CD1c-positive myeloid dendritic cell (primary cell): ENCODE results near the gene SRBD1.

Experiments
- DNase-seq: peaks from one replicate; pipeline ENCODE4 v3.0.0-alpha.2; 2016; ENCODE audit errors: extremely low spot score

Gene SRBD1, protein sequence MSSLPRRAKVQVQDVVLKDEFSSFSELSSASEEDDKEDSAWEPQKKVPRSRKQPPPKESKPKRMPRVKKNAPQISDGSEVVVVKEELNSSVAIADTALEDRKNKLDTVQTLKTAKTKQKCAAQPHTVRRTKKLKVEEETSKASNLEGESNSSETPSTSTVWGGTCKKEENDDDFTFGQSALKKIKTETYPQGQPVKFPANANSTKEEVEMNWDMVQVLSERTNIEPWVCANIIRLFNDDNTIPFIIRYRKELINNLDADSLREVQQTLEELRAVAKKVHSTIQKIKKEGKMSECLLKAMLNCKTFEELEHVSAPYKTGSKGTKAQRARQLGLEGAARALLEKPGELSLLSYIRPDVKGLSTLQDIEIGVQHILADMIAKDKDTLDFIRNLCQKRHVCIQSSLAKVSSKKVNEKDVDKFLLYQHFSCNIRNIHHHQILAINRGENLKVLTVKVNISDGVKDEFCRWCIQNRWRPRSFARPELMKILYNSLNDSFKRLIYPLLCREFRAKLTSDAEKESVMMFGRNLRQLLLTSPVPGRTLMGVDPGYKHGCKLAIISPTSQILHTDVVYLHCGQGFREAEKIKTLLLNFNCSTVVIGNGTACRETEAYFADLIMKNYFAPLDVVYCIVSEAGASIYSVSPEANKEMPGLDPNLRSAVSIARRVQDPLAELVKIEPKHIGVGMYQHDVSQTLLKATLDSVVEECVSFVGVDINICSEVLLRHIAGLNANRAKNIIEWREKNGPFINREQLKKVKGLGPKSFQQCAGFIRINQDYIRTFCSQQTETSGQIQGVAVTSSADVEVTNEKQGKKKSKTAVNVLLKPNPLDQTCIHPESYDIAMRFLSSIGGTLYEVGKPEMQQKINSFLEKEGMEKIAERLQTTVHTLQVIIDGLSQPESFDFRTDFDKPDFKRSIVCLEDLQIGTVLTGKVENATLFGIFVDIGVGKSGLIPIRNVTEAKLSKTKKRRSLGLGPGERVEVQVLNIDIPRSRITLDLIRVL

DNA sequence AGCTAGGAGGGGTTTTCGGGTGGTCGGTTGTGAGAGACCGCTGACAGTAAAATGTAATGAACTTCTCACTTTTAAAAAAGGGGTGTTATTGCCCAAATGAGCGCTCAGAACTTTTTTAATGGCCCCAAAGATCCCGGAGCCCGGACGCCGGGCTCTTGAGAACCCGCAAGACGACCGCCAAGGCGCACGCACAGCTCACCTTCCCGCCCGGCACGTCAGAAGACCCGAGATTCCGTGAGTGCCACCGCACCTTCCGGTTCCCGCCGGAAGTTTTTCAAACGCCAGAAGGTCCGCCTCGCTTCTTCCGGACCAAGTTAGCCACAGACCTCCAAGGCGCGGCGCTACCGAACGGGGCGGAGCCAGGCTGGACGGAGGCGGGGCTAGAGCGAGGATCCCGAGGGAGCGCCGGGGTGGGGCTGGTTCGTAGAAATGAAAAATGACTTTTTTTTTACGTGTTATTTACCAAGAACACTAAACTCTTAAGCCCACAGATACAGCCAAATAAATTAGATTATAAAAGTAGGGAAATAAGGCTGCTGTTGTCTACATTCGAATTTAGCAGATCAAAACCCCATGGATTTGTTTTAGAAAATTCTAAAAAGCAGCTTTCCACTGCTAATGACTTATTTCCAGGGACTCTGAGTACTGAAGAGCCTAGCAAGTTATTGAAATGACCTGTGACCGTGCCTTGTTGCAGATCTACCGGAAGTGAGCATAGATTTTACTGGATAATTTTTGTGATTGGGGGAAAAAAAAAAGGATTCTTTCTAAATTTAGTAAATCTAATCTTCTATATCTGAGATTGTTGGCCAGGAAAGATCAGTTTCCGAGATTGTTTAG is at the start of gene SRBD1:
Gene SRBD1, minus strand, starts transcription at position 248 of the 840 bp plus-strand sequence. CDS start 5,826 bp downstream, outside the sequence.
- peak; percentile 95 for DNase-seq

DNA sequence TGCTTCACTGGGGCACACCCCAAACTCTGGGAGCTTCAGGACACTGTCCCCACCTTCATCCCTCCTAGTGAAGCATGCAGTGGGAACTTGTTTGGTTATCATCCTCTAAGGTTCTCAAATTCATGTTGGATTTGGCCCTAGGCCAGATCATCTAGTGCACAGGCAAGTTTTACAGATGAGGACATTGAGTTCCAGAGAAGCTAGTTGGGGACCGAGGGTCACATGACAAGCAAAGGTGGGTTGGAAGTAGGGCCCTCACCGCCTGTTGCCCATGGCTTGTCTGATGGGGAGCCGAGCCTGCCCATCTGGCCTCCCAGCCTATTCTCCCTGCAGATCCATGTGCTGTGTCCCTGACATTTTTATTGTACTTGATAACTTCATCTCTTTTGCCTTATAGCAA is 43.2 kb upstream of the SRBD1 start:
- DNase-seq, result no peak

DNA sequence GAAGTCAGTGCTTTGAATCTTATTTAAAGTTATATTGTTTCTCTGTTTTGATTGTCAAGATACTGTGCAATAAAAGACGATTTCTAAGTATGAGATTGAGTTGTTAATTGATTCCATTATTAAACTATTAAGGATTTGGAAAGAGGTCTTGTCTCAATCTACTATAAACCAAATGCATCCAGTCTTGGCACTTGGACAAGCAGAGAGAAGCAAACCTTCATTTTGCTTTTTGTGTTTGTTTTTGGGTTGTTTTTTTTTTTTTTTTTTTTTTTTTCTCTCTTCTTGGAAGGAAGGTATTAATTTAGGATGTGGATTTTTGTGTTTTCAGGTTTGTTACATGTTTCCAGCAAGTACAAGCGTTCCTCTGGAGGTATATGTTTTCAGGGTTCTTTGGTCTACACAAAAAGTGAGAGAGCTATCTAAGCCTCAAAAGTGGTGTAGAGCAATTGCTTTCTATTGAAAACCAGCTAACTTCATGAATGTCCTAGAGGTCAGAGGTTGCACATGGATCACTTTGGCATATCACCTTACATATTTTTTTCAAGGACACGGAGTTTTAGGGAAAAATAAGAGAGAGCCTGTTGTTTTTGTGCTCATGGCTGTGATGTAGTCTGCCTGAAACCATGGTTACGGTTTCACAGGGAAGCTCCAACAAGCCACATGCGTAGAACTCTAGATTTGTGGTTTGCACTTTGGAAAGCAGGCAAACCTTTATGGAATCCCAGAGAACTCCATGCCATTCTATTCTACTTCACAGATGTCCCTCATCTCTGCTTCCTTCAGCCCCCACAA is 42.3 kb upstream of the SRBD1 start:
- peak; percentile 26 for DNase-seq

DNA sequence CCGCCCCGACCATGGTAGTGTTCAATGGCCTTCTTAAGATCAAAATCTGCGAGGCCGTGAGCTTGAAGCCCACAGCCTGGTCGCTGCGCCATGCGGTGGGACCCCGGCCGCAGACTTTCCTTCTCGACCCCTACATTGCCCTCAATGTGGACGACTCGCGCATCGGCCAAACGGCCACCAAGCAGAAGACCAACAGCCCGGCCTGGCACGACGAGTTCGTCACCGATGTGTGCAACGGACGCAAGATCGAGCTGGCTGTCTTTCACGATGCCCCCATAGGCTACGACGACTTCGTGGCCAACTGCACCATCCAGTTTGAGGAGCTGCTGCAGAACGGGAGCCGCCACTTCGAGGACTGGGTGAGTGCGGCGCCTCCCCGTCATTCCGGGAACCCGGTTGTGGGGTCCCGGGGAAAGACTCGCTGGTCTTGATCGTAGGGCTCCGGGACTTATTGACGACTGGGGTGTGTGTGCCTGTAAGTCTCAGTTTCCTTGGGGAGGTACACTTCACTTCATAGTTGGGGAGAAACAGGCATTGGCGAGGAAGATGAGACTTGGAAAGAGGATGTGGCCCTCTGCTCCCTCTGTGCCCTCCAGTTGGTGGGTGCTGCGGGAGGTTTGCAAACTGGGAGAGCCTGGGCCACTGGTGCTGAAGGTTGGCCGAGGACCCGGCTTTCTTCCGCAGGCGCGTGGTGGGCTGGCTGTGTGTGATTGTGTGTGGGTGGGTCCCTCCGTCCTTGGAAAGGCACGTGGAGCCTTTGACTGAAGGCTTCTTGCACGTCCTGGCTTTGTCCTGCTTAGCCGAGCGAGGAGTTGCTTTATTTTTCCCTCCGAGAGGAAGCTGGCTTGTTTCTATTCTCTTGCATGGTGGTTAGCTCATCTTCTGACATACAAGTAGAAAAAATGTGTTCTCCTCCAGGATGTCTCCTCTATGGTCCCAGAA is 41.3 kb upstream of the SRBD1 start:
- peak; percentile 70 for DNase-seq

DNA sequence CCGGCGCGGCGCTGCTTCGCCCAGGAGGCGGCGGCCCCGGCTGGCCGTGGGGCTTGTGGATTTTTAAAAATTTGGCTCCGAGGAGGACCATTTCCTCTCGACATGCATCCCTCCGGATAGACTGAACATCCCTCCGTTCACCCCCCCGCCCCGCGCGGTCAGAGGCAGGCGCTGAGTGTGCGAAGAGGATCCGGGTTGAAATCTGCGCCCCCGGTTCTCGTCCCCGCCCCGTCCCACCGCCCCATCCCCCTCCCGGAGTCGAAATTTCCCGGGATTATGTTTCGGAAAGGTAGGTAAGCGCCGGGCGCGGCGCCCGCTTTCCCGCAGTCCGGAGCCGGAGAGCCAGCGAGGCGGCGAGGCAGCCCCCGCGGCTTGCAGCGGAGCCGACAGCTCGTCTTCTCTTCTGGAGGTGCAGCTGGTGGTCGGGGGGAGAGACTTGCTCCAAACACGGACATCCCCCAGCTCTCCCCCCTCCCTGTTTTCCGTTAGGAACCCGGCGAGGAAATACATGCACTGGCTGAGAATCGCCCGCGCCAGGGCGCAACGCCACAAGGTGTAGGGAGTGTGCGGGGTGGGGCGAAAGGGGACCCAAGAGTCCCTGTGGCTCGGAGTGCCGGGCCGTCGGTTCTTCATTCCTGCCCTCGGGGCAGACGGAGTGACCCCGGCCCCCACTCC is 40.5 kb upstream of the SRBD1 start, which contains the start of gene PRKCE:
Gene PRKCE, plus strand, starts transcription at position 261 of the 675 bp plus-strand sequence.
- DNase-seq, result peak; percentile 15

DNA sequence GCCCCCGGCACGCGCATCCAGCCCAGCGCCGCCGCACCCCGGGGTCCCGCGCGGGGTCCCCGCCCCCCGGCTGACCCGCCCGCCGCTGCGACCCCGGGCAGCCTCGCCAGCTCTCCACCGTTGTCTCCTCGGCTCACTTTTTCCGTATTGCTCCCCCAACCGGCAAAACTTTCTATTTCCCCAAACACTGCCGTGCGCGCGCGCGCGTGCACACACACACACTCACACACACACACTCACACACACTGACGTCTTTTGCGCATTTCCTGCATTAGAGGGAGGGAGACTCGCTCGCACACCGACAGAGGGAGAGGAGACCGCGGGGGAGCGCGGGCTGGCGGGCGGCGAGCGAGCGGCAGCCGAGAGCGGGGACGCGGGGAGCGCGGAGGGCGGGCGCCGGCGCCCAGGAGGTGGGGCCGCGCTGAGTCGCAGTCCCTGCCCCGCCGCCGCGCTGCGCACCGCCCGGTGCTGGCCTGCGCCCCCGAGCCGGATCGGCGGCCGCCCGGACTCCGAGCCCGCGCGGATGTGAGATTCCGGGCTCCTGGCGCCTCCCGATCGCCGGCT is 39.9 kb upstream of the SRBD1 start:
- DNase-seq, result peak; percentile 96

DNA sequence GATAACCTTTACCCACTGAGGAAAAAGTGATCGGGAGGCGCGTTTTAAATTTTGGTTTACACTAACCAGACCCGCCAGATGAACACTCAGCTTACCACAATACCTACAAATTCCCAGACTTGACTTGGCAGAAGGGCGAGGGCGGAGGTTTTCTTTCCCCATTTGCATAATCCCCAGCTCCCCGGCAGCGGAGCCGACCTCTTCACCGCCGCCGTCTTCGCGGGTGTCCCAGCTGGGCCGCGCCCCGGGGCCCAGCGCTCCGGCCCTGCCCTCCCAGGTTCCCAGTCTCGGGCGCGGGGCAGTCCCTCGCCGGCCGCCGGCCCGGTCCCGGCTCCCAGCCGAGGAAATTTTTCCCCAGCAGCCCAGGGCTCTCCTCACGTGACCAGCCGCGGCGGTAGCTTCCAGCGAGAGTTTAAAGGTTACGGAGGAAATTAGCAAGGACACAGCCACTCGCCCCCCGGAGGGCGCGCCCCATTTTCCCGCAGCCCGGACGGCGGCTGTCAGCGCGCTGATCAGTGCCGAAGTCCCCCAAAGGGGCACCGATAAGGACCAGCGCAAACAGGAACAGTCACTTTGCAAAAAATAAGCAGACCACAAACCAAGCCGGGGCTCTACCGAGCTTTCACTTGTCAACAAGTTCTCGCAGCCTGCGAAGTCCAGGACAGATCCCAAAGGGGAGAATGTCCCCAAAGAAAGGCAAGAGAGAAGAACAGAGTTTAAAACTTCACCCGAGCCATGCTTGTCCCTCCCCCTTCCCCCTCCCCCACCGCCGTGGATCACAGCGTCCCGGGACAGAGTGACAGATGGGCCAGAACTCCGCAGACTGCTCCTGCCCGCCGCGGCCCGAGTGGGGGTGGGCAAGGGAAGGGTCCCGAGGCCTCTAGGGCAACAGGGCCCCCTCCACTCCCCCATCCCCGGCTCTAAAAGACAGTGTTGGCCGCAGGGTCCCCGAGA is 39.1 kb upstream of the SRBD1 start:
- DNase-seq, result peak; percentile 48

DNA sequence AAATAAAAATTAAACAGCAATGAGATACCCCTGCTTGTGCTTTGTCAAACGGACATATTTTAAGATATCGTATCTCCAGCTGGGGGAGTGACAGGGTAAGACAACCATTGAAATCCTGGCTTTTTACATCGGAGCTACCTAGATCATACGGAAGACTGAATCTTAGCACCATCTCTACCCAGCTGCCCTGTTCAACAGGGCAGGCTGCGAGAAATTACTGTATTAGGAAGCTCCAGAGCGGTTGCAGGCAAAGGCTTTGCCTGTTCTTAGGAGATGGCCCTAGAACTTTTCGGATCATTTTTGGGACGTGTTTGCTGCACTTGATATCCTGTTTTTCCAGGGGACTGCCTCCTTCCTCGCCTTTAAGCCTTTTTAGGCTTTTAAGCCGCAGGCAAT is 38.4 kb upstream of the SRBD1 start:
- peak; percentile 4 for DNase-seq

DNA sequence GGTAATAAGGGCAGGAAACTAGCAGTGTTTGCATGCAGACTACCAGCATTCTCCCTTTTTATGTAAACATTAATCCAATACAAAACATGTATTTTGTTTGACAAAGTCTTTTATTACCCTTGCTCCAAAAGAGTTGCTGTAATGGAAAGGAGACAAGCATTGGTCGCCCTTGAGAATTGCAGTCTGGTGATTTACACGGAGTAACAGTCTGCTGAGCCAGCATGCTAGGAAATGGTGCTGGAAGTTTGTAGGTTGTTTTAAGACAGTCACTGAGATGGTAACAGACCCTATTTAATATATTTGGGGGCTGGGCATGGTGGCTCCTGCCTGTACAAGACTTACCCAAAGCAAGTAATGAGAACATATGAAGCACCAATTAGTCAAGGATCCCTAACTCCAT is 37.6 kb upstream of the SRBD1 start:
- no peak for DNase-seq

DNA sequence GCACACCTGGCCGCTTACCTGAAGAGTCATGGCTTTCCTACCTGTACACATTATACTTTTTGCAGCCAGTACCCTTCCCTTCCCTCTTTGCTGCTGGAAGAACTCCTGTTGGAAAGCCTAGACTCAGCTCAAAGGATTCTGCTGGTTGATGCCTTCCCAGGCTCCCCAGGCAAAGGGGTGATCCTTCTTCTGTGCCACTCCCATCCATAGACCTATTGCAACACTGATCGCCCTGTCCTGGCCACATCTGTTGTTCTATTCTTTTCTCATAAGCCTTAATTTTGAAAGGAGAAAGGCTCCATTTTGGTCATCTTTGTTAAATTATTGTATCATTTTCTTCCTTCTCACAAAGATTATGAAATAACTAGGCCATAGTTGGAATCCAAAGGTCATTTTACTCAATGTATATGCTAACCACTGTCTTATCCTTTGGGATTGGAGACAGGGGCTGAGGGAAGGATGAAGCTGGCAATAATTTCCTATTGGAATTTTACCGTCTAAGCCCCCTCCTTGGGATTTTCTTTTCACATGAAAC is 37.0 kb upstream of the SRBD1 start:
- DNase-seq, result no peak

DNA sequence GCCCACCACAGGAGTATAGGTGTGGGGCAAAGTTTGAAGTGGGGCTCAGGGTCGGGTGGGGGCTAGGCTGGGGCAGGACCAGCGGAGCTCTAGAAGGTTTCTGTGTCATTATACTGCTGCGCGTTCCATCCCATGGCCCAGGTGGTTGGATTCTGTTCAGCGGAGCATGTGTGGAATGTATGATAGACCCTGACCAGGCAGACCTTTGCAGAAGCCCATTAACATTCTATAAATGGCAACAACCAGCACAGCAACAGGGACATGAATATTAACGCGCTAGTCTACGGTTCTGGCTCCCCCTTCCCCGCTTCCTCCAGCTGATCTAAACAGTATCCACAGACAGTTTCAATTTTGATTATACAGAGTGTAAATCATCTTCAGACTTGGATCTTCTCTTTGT is 36.3 kb upstream of the SRBD1 start:
- no peak for DNase-seq

DNA sequence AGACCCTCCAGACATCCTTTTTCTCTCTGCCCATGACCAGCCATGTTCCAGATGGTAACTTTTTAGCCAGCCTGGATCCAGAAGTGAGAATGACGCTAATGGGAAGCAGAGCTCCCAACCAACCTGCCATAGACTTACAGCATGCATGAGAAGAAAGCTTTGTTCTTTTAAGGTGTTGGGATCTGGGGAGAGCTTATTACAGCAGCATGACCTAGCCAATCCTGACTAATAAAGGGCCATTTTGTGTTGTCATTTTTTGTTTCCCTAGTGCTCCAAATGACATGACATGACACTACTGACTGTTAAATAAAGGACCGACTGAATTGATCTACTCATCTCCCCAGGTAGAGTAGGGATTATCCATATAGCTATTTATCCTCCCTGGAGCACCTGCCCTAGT is 35.2 kb upstream of the SRBD1 start:
- no peak for DNase-seq

DNA sequence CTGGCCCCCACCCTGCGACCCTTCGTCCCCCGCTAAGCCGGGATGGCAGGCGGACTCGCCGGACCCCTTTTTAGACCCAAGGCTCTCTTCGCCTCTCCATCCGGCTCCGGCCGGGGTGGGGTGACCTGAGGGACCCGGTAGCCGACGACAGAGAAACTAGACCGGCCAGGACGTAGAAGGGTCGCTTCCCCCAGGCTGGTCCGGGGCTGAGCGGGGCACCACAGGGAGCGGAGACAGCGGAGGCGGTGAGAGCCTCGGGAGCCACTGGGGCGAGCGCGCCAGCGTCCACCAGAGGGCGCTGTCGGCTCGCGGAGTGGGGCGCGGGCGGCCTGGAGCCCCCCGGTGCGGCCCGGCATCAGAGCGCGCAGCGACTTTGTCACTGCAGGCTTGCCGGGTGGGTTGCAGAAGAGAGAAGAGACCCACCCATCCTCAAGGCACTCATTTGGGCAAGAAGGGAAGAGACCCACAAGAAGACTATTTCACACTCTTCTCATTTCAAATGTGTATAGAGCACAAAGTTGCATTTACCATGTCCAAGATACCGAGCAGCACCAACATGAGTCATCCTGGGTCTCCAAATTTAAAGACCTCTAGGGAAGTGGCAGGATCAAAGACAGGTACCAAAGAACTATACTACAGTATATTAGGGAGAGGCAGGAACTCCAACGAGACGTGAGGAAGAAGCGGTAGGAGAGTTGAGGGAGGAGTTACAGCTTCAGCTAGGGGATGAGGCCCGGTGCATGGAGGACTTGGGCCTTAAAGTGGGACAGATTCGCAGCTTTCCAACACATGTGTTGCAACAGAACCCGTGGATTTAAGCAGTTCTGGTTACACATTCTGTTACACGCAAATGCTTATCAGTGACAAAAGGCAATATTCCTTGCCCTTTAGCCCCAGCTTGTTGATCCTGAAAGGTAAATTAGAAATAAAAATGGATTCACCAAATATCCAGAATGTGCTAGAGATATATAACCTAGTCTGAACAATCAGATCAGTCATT is 32.8 kb upstream of the SRBD1 start:
- peak; percentile 90 for DNase-seq

DNA sequence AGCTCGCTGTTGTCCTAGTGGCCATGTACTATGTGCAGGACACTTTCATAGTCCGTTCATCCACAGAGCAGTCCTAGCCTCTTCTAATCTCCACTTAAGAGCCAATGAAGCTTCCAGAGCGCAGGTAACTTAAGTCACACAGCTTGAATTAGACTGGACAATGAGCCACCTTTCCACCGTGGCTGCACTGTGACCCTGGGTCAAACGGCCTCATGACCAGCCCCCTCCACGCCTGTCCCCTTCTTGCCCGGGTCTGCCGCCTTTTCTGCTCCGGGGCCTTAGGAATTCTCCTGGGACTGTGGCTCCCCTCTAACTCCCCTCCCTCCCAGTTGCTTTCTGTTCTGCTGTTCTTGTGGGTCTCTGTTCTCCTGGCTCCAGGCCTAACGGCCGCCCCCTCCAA is 32.0 kb upstream of the SRBD1 start:
- DNase-seq, result no peak

DNA sequence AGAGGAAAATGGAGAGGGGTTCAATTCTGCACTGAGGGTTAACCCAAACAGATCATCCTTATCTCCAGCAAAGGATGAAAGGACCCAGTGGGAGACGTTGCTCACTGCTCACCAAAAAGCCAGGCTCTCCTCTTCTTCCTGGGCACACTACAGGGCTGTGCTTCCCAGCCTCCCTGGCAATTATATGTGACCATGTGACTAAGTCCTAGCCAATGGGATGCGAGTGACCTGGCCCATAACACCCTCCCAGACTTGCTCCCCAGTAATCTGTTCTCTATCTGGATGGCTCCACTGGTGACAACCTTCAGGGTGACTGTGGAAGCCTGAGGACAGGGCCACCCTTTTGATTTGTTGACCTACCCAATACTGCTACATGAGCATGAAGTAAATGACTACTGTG is 29.5 kb upstream of the SRBD1 start:
- DNase-seq, result peak; percentile 4

DNA sequence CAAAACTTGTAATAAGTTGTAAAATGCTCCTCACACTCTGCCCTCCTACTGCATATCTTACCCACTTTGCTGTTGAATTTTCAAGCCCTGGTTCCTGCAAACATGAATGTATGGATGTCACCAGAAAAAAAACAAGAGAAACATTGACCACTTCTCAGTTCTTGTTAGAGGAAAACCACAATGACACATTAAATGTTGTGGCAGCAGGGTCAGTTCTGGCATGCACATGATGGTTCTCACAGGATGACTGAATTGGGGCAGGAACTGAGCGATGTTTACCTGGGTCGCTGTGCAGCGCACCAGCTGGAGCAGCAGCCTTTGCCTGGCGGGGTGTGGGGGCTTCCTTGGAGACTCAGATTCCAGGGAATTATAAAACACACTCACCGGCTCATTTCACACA is 26.4 kb upstream of the SRBD1 start:
- DNase-seq, result peak; percentile 73
